Parathyroid adenoma (tissue), 2 donors: ENCODE results near the gene SLC17A7.

ENCODE experiments used
- H2AFZ ChIP-seq: fragments of 300-600 bp; sonication (generic); one replicate; pipeline ENCODE4 v1.7.0; 2017; ENCODE audit warnings: antibody characterized with exemption, mild to moderate bottlenecking
- H3K27ac ChIP-seq: fragments of 300-600 bp; sonication (generic); one replicate; pipeline ENCODE4 v1.7.0; 2017
- H3K27me3 ChIP-seq: fragments of 300-600 bp; sonication (generic); one replicate; pipeline ENCODE4 v1.7.0; 2017; ENCODE audit warnings: low read length; ENCODE audit not compliant: control insufficient read depth, insufficient read depth
- H3K36me3 ChIP-seq: fragments of 300-600 bp; sonication (generic); one replicate; pipeline ENCODE4 v1.7.0; 2017; ENCODE audit warnings: low read length; ENCODE audit not compliant: control insufficient read depth, insufficient read depth
- H3K4me1 ChIP-seq: fragments of 300-600 bp; sonication (generic); one replicate; pipeline ENCODE4 v1.7.0; 2017; ENCODE audit warnings: control low read depth
- H3K4me2 ChIP-seq: fragments of 300-600 bp; sonication (generic); one replicate; pipeline ENCODE4 v1.7.0; 2017; ENCODE audit warnings: low read length
- H3K4me3 ChIP-seq: fragments of 300-600 bp; sonication (generic); one replicate; pipeline ENCODE4 v1.7.0; 2017; ENCODE audit warnings: low read depth, low read length
- H3K79me2 ChIP-seq: fragments of 300-600 bp; sonication (generic); one replicate; pipeline ENCODE4 v1.7.0; 2017; ENCODE audit warnings: control low read depth
- H3K9ac ChIP-seq: fragments of 300-600 bp; sonication (generic); one replicate; pipeline ENCODE4 v1.7.0; 2017; ENCODE audit warnings: mild to moderate bottlenecking
- H3K9me3 ChIP-seq: fragments of 300-600 bp; sonication (generic); one replicate; pipeline ENCODE4 v1.7.0; 2017; ENCODE audit warnings: low read length; ENCODE audit not compliant: control insufficient read depth
- CTCF ChIP-seq: fragments of 300-600 bp; sonication (generic); IDR thresholded peaks from one replicate; pipeline ENCODE4 v1.7.0; 2017; ENCODE audit warnings: antibody characterized with exemption, mild to moderate bottlenecking
- donor health status: primary hyperparathyroidism.

SLC17A7 gene

GRCh38 chr19:49432141-49433073, 8.9 kb downstream of the SLC17A7 start:
- H3K27me3 ChIP-seq = peaks cover 2% of the 10 kb centered on the region

GRCh38 chr19:49431330-49431749, 10.0 kb downstream of the SLC17A7 start:
- no peaks in the 10 kb centered on the region for H3K4me1 ChIP-seq
- H3K9ac ChIP-seq = no peak overlapping the region
- H3K79me2 ChIP-seq = no peaks in the 10 kb centered on the region
- H3K4me3 ChIP-seq = no peak overlapping the region
- no peak overlapping the region for H2AFZ ChIP-seq
- no peaks in the 10 kb centered on the region for H3K9me3 ChIP-seq
- no peak overlapping the region for H3K4me2 ChIP-seq
- peaks cover 8% of the 10 kb centered on the region for H3K27me3 ChIP-seq
- TF ChIP-seq CTCF = no peak
- no peaks in the 10 kb centered on the region for H3K36me3 ChIP-seq
- no peak overlapping the region for H3K27ac ChIP-seq

More at GRCh38 chr19:49432141-49433073, 8.9 kb downstream of the SLC17A7 start:
- H3K4me1 ChIP-seq = no peaks in the 10 kb centered on the region
- H3K9ac ChIP-seq = no peak overlapping the region
- H2AFZ ChIP-seq = no peak overlapping the region
- H3K4me2 ChIP-seq = no peak overlapping the region
- no peaks in the 10 kb centered on the region for H3K79me2 ChIP-seq
- H3K4me3 ChIP-seq = no peak overlapping the region
- H3K27ac ChIP-seq = no peak overlapping the region
- no peak for TF ChIP-seq CTCF
- no peaks in the 10 kb centered on the region for H3K9me3 ChIP-seq
- no peaks in the 10 kb centered on the region for H3K36me3 ChIP-seq

GRCh38 chr19:49430678-49431329, 10.5 kb downstream of the SLC17A7 start:
- Histone ChIP-seq H3K9me3 (no peaks in the 10 kb centered on the region), H3K79me2 (no peaks in the 10 kb centered on the region), H3K27me3 (peaks cover 14% of the 10 kb centered on the region), H3K4me3 (no peak overlapping the region), H2AFZ (no peak overlapping the region), H3K9ac (no peak overlapping the region), H3K4me2 (no peak overlapping the region), H3K36me3 (no peaks in the 10 kb centered on the region), H3K4me1 (no peaks in the 10 kb centered on the region), H3K27ac (no peak overlapping the region)
- TF ChIP-seq CTCF = no peak

GRCh38 chr19:49430172-49430677, 11.1 kb downstream of the SLC17A7 start:
- Histone ChIP-seq H3K27me3 (peaks cover 19% of the 10 kb centered on the region), H3K36me3 (no peaks in the 10 kb centered on the region), H3K9ac (no peak overlapping the region)

More at GRCh38 chr19:49430172-49430677, 11.1 kb downstream of the SLC17A7 start:
- Histone ChIP-seq H3K4me1 (no peaks in the 10 kb centered on the region), H3K27ac (no peak overlapping the region), H3K4me2 (no peak overlapping the region), H2AFZ (no peak overlapping the region), H3K4me3 (no peak overlapping the region), H3K79me2 (no peaks in the 10 kb centered on the region), H3K9me3 (no peaks in the 10 kb centered on the region)
- no peak for TF ChIP-seq CTCF
